Astrocyte of the cerebellum (primary cell): ENCODE measurements around the gene WDR5B.
"Not testable (repeated sequence)": the region's sequence is repeated elsewhere in the genome, so short reads cannot be mapped to it uniquely, and the experiment has no call there.

ENCODE experiments used
- DNase-seq: peaks from one replicate; pipeline ENCODE4 v3.0.0-alpha.2; 2011; ENCODE audit warnings: low read depth
- H3K4me3 ChIP-seq: 2 replicates; pipeline ENCODE4 v1.5.1; 2011; ENCODE audit warnings: mild to moderate bottlenecking, low read depth, low read length, moderate library complexity
- CTCF ChIP-seq: IDR thresholded peaks from 2 replicates; pipeline ENCODE4 v1.5.1; 2012; ENCODE audit warnings: low read length, low read depth, moderate library complexity, mild to moderate bottlenecking; ENCODE audit errors: missing control alignments
- in situ Hi-C: cut with HindIII; loops from 2 replicates; pipeline ENCODE4 v1.10.0; 2017; ENCODE audit warnings: low sequenced_read_pairs

The WDR5B gene

GRCh38 chr3:122456074-122456473, 40.2 kb upstream of the WDR5B start:
- H3K4me3 ChIP-seq: no peak overlapping the region
- no peak for DNase-seq
- in situ Hi-C loops: loop anchor here (25.0 kb wide), 1 partner anchor 206 kb away; no protein-coding TSS in a partner anchor
- TF ChIP-seq CTCF: no peak

- H3K4me3 ChIP-seq: no peak overlapping the region
- in situ Hi-C loops: loop anchor here (25.0 kb wide), 1 partner anchor 211 kb away; no protein-coding TSS in a partner anchor
- no peak for DNase-seq
- TF ChIP-seq CTCF: no peak
Measured at GRCh38 chr3:122451371-122451770, 35.5 kb upstream of the WDR5B start.

- DNase-seq, in situ Hi-C loops: not testable (repeated sequence)
Measured at GRCh38 chr3:122448218-122448617, 32.4 kb upstream of the WDR5B start.

GRCh38 chr3:122444491-122444887, 28.6 kb upstream of the WDR5B start:
- H3K4me3 ChIP-seq, DNase-seq, in situ Hi-C loops: not testable (repeated sequence)

More at GRCh38 chr3:122448218-122448617, 32.4 kb upstream of the WDR5B start:
- not testable (repeated sequence) for H3K4me3 ChIP-seq

- DNase-seq, H3K4me3 ChIP-seq, in situ Hi-C loops: not testable (repeated sequence)
Measured at GRCh38 chr3:122443762-122444490, 28.1 kb upstream of the WDR5B start.

- in situ Hi-C loops: no loop called here
Measured at GRCh38 chr3:122443090-122443489, 27.2 kb upstream of the WDR5B start.

GRCh38 chr3:122435950-122436349, 20.1 kb upstream of the WDR5B start:
- no peak for TF ChIP-seq CTCF
- in situ Hi-C loops: no loop called here
- no peak overlapping the region for H3K4me3 ChIP-seq
- no peak for DNase-seq

More at GRCh38 chr3:122443090-122443489, 27.2 kb upstream of the WDR5B start:
- no peak overlapping the region for H3K4me3 ChIP-seq
- DNase-seq: no peak
- TF ChIP-seq CTCF: no peak

- H3K4me3 ChIP-seq: no peak overlapping the region
- no peak for DNase-seq
- in situ Hi-C loops: no loop called here
- TF ChIP-seq CTCF: no peak
Measured at GRCh38 chr3:122430371-122430770, 14.5 kb upstream of the WDR5B start.
